K562 (cell line): ENCODE data around the gene TNPO2. TPM values are rescaled to one million over a fixed set of nuclear protein-coding genes. Genes with fewer than 3 reads are reported as not detected.

Experiments
- ATAC-seq: fragments of 200-7000 bp; cut with Tn5 transposase; 3 replicates; pipeline ENCODE4 v1.9.1; 2020; ENCODE audit warnings: moderate library complexity
- BruUV-seq: library from RNA; stranded (reverse); fragments of 400-500 nt; replicated peaks from 2 replicates; lab custom pipeline; 2021; lab: Mats Ljungman, UMichigan
- CTCF ChIA-PET: fragments of 300-600 bp; formaldehyde crosslinking; extraction: SDS; loops from one replicate; lab custom pipeline; 2021; ENCODE audit warnings: low intra/inter-chr PET ratio; lab: Yijun Ruan, JAX
- POLR2A ChIA-PET: fragments of 300-600, 350-650 bp; sonication (Branson Sonifier 250); formaldehyde crosslinking; extraction: SDS; loops from one replicate; lab custom pipeline; 2021; ENCODE audit warnings: antibody characterized with exemption, inconsistent platforms; lab: Yijun Ruan, JAX
- DNase-seq, 4 experiments: peaks; one replicate each; pipeline versions ENCODE4 v3.0.0 to v3.0.0-alpha.2; 2011 to 2018; ENCODE audit warnings: low spot score in 3 of 4, mixed read lengths in 3 of 4; ENCODE audit errors: extremely low read depth in 1 of 4
- FAIRE-seq: peaks from 2 replicates; lab custom pipeline; 2011; peaks lifted over from hg19 to GRCh38; lab: Jason Lieb, UNC
- H2AFZ ChIP-seq: 2 replicates; pipeline ENCODE4 v1.6.0; 2011; ENCODE audit warnings: low read depth, low read length, control low read depth, inconsistent platforms
- H3K27ac ChIP-seq: fragments of 200-600 bp; 3 replicates; pipeline ENCODE4 v1.8.0; 2011; ENCODE audit warnings: low read depth, mild to moderate bottlenecking, control low read depth, inconsistent platforms, low read length, moderate library complexity, mixed read lengths; ENCODE audit errors: extremely low read depth
- H3K27me3 ChIP-seq, 2 experiments: fragments of 300-600 bp in 1 of 2; 2 replicates in 1 of 2; 3 replicates in 1 of 2; pipeline versions ENCODE4 v1.6.0 to v1.8.0; 2011; ENCODE audit warnings: inconsistent platforms in 2 of 2, low read length in 2 of 2, mild to moderate bottlenecking in 1 of 2, mixed read lengths in 1 of 2, moderate library complexity in 1 of 2; ENCODE audit not compliant: control insufficient read depth in 2 of 2, insufficient read depth in 2 of 2
- H3K36me3 ChIP-seq: fragments of 300-600 bp; 3 replicates; pipeline ENCODE4 v1.8.0; 2011; ENCODE audit warnings: mild to moderate bottlenecking, low read length, inconsistent platforms; ENCODE audit not compliant: control insufficient read depth, insufficient read depth
- H3K4me1 ChIP-seq, 2 experiments: fragments of 200-600 bp in 1 of 2; replicated peaks in 1 of 2; 2 replicates in 1 of 2; 3 replicates in 1 of 2; pipeline versions ENCODE4 v1.5.1 to v1.8.0; 2011; ENCODE audit warnings: inconsistent platforms in 2 of 2, low read length in 2 of 2, mild to moderate bottlenecking in 1 of 2, mixed read lengths in 1 of 2, moderate library complexity in 1 of 2; ENCODE audit not compliant: control insufficient read depth in 2 of 2, insufficient read depth in 2 of 2
- H3K4me2 ChIP-seq: 2 replicates; pipeline ENCODE4 v1.6.1; 2011; ENCODE audit warnings: low read length, control low read depth, inconsistent platforms, mixed read lengths; ENCODE audit not compliant: insufficient read depth
- H3K4me3 ChIP-seq: fragments of 200-600 bp; sonication (generic), shearing (Covaris generic); 2 replicates; pipeline ENCODE4 v1.5.1; 2016; ENCODE audit warnings: control low read depth, inconsistent platforms
- H3K79me2 ChIP-seq: fragments of 200-600 bp; 3 replicates; pipeline ENCODE4 v1.8.0; 2011; ENCODE audit warnings: low read length, inconsistent platforms; ENCODE audit not compliant: control insufficient read depth, insufficient read depth
- H3K9ac ChIP-seq, 2 experiments: 2 replicates each; pipeline versions ENCODE4 v1.6.0 to v1.6.1; 2011; ENCODE audit warnings: low read depth in 2 of 2, low read length in 2 of 2, control low read depth in 1 of 2, inconsistent platforms in 1 of 2, mild to moderate bottlenecking in 1 of 2, mixed read lengths in 1 of 2; ENCODE audit not compliant: insufficient read depth in 1 of 2
- H3K9me1 ChIP-seq: one replicate; pipeline ENCODE4 v1.6.0; 2011; ENCODE audit warnings: inconsistent platforms, mild to moderate bottlenecking, low read length, moderate library complexity; ENCODE audit not compliant: control insufficient read depth, insufficient read depth
- H3K9me3 ChIP-seq: replicated peaks from 2 replicates; pipeline ENCODE4 v1.5.1; 2011; ENCODE audit warnings: low read depth, low read length, inconsistent platforms; ENCODE audit not compliant: control insufficient read depth, insufficient read depth
- H4K20me1 ChIP-seq: replicated peaks from 2 replicates; pipeline ENCODE4 v1.6.1; 2011; ENCODE audit warnings: low read length, inconsistent platforms, mixed read lengths; ENCODE audit not compliant: control insufficient read depth, insufficient read depth
- CAMTA2 ChIP-seq: fragments of 250-450 bp; sonication (Bioruptor Pico); conservative IDR thresholded peaks from 2 replicates; pipeline ENCODE4 v1.5.1; 2022
- CBFA2T3 ChIP-seq: fragments of 450-650 bp; IDR thresholded peaks from 2 replicates; pipeline ENCODE4 v1.6.1; 2017
- CHCHD3 ChIP-seq: fragments of 250-450 bp; sonication (Bioruptor Pico); IDR thresholded peaks from 2 replicates; pipeline ENCODE4 v2.1.2; 2022; ENCODE audit warnings: mild to moderate bottlenecking
- CREM ChIP-seq: IDR thresholded peaks from 2 replicates; pipeline ENCODE4 v1.6.1; 2014; ENCODE audit warnings: antibody characterized with exemption, low read depth
- EGR1 ChIP-seq: fragments of 450-650 bp; conservative IDR thresholded peaks from 2 replicates; pipeline ENCODE4 v1.6.1; 2017; ENCODE audit warnings: mild to moderate bottlenecking
- NFIC ChIP-seq: fragments of 450-650 bp; IDR thresholded peaks from 2 replicates; pipeline ENCODE4 v1.6.1; 2017; ENCODE audit warnings: mild to moderate bottlenecking, inconsistent platforms
- NR1H2 ChIP-seq: sonication (generic); formaldehyde crosslinking; IDR thresholded peaks from 2 replicates; pipeline ENCODE4 v1.4.0; 2020; ENCODE audit warnings: mild to moderate bottlenecking, missing genetic modification reagents
- NR2C1 ChIP-seq, 2 experiments: fragments of 450-650 bp; IDR thresholded peaks; 2 replicates each; pipeline ENCODE4 v1.6.1; 2017; ENCODE audit warnings: mild to moderate bottlenecking in 2 of 2, antibody characterized with exemption in 1 of 2, inconsistent platforms in 1 of 2, missing compliant biosample characterization in 1 of 2, missing genetic modification characterization in 1 of 2
- PTRF ChIP-seq: fragments of 450-650 bp; IDR thresholded peaks from 2 replicates; pipeline ENCODE4 v1.6.1; 2016; ENCODE audit warnings: mild to moderate bottlenecking, missing genetic modification characterization, missing compliant biosample characterization
- SMAD3 ChIP-seq: fragments of 450-650 bp; formaldehyde crosslinking; conservative IDR thresholded peaks from 2 replicates; pipeline ENCODE4 v1.4.0; 2020; ENCODE audit warnings: mild to moderate bottlenecking
- ZFP36 ChIP-seq: fragments of 150-350 bp; IDR thresholded peaks from 2 replicates; pipeline ENCODE4 v1.6.1; 2018; ENCODE audit warnings: low read length, low read depth; ENCODE audit not compliant: partially characterized antibody
- ZNF133 ChIP-seq: fragments of 250-450 bp; sonication (Bioruptor Pico); IDR thresholded peaks from 2 replicates; pipeline ENCODE4 v1.4.0; 2020; ENCODE audit warnings: mild to moderate bottlenecking
- ZNF224 ChIP-seq: sonication (generic); formaldehyde crosslinking; IDR thresholded peaks from 2 replicates; pipeline ENCODE4 v1.8.0; 2022; ENCODE audit warnings: mild to moderate bottlenecking, missing genetic modification reagents
- WGBS: fragments of 100-300 bp; shearing (Covaris generic); methylation state at CpG from one replicate; pipeline ENCODE4 v1.1.6; 2016; ENCODE audit warnings: low coverage, mixed read lengths; ENCODE audit not compliant: insufficient coverage; ENCODE audit errors: missing lambda C conversion rate; 5-methylcytosine and 5-hydroxymethylcytosine counted together
- in situ Hi-C: fragments of 300-500 bp; cut with MboI; formaldehyde crosslinking; loops from 4 replicates; pipeline ENCODE4 v1.15.0; 2018; ENCODE audit warnings: inconsistent platforms, mixed read lengths
- intact Hi-C: fragments of 100-400 bp; cut with micrococcal nuclease; formaldehyde crosslinking; loops from 2 replicates; pipeline ENCODE4 v1.14.2; 2022
- polyA plus RNA-seq, 8 experiments: library from polyadenylated mRNA; depleted of rRNA in 4 of 8; stranded (reverse) in 5 of 8; unstranded in 3 of 8; fragments of >200 nt; fragmentation: Nextera tagmentation in 2 of 8; fragmentation: Illumina TruSeq in 1 of 8; extraction: Ambion mirVana in 2 of 8; extraction: Trizol in 1 of 8; gene quantifications; 2 replicates each; pipeline versions ENCODE4 v1.2.1 to v1.2.3, GENCODE V29; 2011 to 2014; ENCODE audit warnings: inconsistent platforms in 1 of 8, missing spikeins in 1 of 8
- total RNA-seq, 7 experiments: library from RNA; depleted of rRNA in 6 of 7; stranded (reverse); fragments of >200 nt in 6 of 7; fragmentation: Illumina TruSeq in 2 of 7; extraction: Trizol in 2 of 7; gene quantifications; 2 replicates each; pipeline versions ENCODE4 v1.2.1 to v1.2.3, GENCODE V29; 2011 to 2021; ENCODE audit warnings: low replicate concordance in 1 of 7
- TF ChIP-seq, protein P1 (sequence below): fragments of 450-650 bp; IDR thresholded peaks from 2 replicates; pipeline ENCODE4 v1.6.1; 2016; ENCODE audit warnings: missing biosample characterization, missing genetic modification characterization
- TF ChIP-seq, protein P2 (sequence below): sonication (generic); formaldehyde crosslinking; IDR thresholded peaks from 2 replicates; pipeline ENCODE4 v1.8.1; 2023; ENCODE audit warnings: mild to moderate bottlenecking, missing genetic modification reagents, moderate library complexity
- TF ChIP-seq, protein P3 (sequence below), 2 experiments: IDR thresholded peaks in 1 of 2; conservative IDR thresholded peaks in 1 of 2; 2 replicates each; pipeline ENCODE4 v1.6.1; 2016; ENCODE audit warnings: low read depth in 2 of 2, mild to moderate bottlenecking in 1 of 2, missing compliant biosample characterization in 1 of 2, missing genetic modification characterization in 1 of 2, moderate library complexity in 1 of 2
- TF ChIP-seq, protein P4 (sequence below): sonication (generic); formaldehyde crosslinking; IDR thresholded peaks from 2 replicates; pipeline ENCODE4 v1.9.0; 2022; ENCODE audit warnings: mild to moderate bottlenecking, missing genetic modification reagents
- TF ChIP-seq, protein P5 (sequence below): sonication (generic); formaldehyde crosslinking; IDR thresholded peaks from 2 replicates; pipeline ENCODE4 v1.8.0; 2022; ENCODE audit warnings: mild to moderate bottlenecking, missing genetic modification reagents

Gene TNPO2
- total and polyA plus RNA-seq, 9 of the 15 experiments (the other 6 are each of a cell fraction or from before 2014, with no cell fraction given) = 6.0 to 126 (median 53.8) TPM

DNA sequence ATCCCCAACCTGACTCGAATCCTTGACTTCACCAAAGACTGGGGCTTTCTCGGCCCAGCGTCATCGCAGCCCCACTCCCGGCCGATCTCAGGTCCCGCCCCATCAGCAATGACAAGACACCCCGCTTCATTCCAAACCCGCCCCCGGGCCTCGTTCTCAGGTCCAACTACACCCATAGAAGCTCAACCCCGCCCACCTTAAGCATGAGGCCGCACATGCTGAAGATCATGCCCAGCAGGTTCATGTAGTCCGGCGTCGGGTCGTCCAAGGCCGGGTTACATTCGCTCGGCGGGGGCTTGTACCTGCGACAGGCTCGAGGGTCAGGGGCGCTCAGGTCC, 54.8 kb downstream of the TNPO2 start:
- in situ Hi-C loops = no loop called here
- Histone ChIP-seq H3K9ac (peak overlapping the region; percentile 88 to 100), H3K4me1 (peaks cover 18 to 57% of the 10 kb centered on the region in 2 experiments; a peak in 4 of 5 replicates), H3K4me3 (peak overlapping the region; percentile 74), H3K4me2 (peak overlapping the region; percentile 88), H3K79me2 (peaks cover 34% of the 10 kb centered on the region), H4K20me1 (peaks cover 5% of the 10 kb centered on the region; the same call in 1 of the 2 replicates), H3K27me3 (no peaks in the 10 kb centered on the region), H2AFZ (peak overlapping the region; percentile 98), H3K27ac (peak overlapping the region; percentile 94), H3K9me3 (no peaks in the 10 kb centered on the region), H3K9me1 (no peaks in the 10 kb centered on the region), H3K36me3 (peaks cover 37% of the 10 kb centered on the region; the same call in 2 of the 3 replicates)
- ATAC-seq (peak; percentile 14), DNase-seq (peak; percentile 65 to 80 (median 77)), FAIRE-seq (no peak)
- TSS peak; percentile 77 for BruUV-seq
- ChIA-PET CTCF (no interaction called here), POLR2A (interaction anchor here (0.5 to 4.7 kb wide), 6 partner anchors 11 to 854 kb away, joined by 3 to 39 read pairs (median 4); partner anchors contain the start of genes DHPS and ZNF442)
- intact Hi-C loops = no loop called here
- WGBS = under 1% methylated on average over 22 of the region's 24 CpGs
- TF ChIP-seq ZNF133 (no peak), CHCHD3 (CRISPR knock-in tag) (0 out of 2 replicates have a peak, but pooled peaks have one; percentile 21), PTRF (tag) (no peak), NR2C1 (IDR thresholded peaks at IDR 0.05) (no peak), NR2C1 (tag; IDR thresholded peaks at IDR 0.05) (no peak), ZFP36 (no peak), EGR1 (peak; percentile 22), NR1H2 (CRISPR knock-in tag) (no peak), SMAD3 (no peak), CREM (0 out of 2 replicates have a peak, but pooled peaks have one; percentile 14), ZNF224 (CRISPR knock-in tag) (no peak), NFIC (no peak), CAMTA2 (CRISPR knock-in tag) (no peak), CBFA2T3 (no peak)
- TF ChIP-seq, protein P1, sequence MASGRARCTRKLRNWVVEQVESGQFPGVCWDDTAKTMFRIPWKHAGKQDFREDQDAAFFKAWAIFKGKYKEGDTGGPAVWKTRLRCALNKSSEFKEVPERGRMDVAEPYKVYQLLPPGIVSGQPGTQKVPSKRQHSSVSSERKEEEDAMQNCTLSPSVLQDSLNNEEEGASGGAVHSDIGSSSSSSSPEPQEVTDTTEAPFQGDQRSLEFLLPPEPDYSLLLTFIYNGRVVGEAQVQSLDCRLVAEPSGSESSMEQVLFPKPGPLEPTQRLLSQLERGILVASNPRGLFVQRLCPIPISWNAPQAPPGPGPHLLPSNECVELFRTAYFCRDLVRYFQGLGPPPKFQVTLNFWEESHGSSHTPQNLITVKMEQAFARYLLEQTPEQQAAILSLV (tag) = no peak
- TF ChIP-seq, protein P2, sequence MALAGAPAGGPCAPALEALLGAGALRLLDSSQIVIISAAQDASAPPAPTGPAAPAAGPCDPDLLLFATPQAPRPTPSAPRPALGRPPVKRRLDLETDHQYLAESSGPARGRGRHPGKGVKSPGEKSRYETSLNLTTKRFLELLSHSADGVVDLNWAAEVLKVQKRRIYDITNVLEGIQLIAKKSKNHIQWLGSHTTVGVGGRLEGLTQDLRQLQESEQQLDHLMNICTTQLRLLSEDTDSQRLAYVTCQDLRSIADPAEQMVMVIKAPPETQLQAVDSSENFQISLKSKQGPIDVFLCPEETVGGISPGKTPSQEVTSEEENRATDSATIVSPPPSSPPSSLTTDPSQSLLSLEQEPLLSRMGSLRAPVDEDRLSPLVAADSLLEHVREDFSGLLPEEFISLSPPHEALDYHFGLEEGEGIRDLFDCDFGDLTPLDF = no peak
- TF ChIP-seq, protein P3, sequence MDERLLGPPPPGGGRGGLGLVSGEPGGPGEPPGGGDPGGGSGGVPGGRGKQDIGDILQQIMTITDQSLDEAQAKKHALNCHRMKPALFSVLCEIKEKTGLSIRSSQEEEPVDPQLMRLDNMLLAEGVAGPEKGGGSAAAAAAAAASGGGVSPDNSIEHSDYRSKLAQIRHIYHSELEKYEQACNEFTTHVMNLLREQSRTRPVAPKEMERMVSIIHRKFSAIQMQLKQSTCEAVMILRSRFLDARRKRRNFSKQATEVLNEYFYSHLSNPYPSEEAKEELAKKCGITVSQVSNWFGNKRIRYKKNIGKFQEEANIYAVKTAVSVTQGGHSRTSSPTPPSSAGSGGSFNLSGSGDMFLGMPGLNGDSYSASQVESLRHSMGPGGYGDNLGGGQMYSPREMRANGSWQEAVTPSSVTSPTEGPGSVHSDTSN (CRISPR knock-in tag; IDR thresholded peaks at IDR 0.05; ENCODE audit: low read depth) = no peak
- TF ChIP-seq, protein P3 (tag; conservative IDR thresholded peaks at IDR 0.05; ENCODE audit: low read depth) = no peak
- TF ChIP-seq, protein P4, sequence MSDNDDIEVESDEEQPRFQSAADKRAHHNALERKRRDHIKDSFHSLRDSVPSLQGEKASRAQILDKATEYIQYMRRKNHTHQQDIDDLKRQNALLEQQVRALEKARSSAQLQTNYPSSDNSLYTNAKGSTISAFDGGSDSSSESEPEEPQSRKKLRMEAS (CRISPR knock-in tag) = peak; percentile 58; the same call in 1 of the 2 replicates
- TF ChIP-seq, protein P5, sequence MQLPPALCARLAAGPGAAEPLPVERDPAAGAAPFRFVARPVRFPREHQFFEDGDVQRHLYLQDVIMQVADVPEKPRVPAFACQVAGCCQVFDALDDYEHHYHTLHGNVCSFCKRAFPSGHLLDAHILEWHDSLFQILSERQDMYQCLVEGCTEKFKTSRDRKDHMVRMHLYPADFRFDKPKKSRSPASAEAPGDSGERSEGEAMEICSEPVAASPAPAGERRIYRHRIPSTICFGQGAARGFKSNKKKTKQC (CRISPR knock-in tag) = peak; percentile 67
